Vagina (tissue), 2 donors: ENCODE results near the gene AP1S3.

Experiments used
- CTCF ChIP-seq, 3 experiments: fragments of 450-650 bp in 2 of 3; fragments of 200-600 bp in 1 of 3; sonication (generic) in 1 of 3; IDR thresholded peaks; one replicate each; pipeline ENCODE4 v1.5.1; 2017 to 2019; ENCODE audit warnings: antibody characterized with exemption in 3 of 3, mild to moderate bottlenecking in 2 of 3, moderate library complexity in 2 of 3
- POLR2A ChIP-seq, 2 donors: fragments of 450-650 bp; IDR thresholded peaks; one replicate each; pipeline ENCODE4 v1.6.1; 2017; ENCODE audit warnings: antibody characterized with exemption in 2 of 2, mild to moderate bottlenecking in 2 of 2, moderate library complexity in 2 of 2
- POLR2AphosphoS5 ChIP-seq, 2 donors: sonication (generic); formaldehyde crosslinking; IDR thresholded peaks; one replicate each; pipeline ENCODE4 v1.9.0; 2017; ENCODE audit warnings: antibody characterized with exemption in 2 of 2, mild to moderate bottlenecking in 2 of 2, low read depth in 1 of 2; ENCODE audit not compliant: insufficient read depth in 1 of 2

GRCh38 chr2:223832241-223832903 is 5.0 kb downstream of the AP1S3 start:
- TF ChIP-seq CTCF (IDR thresholded peaks at IDR 0.05) (no peak), POLR2AphosphoS5 (IDR thresholded peaks at IDR 0.05; ENCODE audit: insufficient read depth in 1 of 2, low read depth in 1 of 2) (no peak), POLR2A (IDR thresholded peaks at IDR 0.05) (no peak)
